ENCODE data around the gene SIK3.

DNA sequence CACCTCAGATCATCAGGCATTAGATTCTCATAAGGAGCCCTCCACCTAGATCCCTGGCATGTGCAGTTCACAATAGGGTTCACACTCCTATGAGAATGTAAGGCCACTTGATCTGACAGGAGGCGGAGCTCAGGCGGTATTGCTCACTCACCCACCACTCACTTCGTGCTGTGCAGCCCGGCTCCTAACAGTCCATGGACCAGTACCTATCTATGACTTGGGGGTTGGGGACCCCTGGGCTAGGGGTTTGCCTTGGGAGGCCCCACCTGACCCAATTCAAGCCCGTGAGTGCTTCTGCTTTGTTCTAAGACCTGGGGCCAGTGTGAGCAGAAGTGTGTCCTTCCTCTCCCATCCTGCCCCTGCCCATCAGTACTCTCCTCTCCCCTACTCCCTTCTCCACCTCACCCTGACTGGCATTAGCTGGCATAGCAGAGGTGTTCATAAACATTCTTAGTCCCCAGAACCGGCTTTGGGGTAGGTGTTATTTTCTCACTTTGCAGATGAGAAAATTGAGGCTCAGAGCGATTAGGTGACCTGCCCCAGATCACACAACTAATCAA, 266.4 kb downstream of the SIK3 start:
- TF ChIP-seq, protein P1, sequence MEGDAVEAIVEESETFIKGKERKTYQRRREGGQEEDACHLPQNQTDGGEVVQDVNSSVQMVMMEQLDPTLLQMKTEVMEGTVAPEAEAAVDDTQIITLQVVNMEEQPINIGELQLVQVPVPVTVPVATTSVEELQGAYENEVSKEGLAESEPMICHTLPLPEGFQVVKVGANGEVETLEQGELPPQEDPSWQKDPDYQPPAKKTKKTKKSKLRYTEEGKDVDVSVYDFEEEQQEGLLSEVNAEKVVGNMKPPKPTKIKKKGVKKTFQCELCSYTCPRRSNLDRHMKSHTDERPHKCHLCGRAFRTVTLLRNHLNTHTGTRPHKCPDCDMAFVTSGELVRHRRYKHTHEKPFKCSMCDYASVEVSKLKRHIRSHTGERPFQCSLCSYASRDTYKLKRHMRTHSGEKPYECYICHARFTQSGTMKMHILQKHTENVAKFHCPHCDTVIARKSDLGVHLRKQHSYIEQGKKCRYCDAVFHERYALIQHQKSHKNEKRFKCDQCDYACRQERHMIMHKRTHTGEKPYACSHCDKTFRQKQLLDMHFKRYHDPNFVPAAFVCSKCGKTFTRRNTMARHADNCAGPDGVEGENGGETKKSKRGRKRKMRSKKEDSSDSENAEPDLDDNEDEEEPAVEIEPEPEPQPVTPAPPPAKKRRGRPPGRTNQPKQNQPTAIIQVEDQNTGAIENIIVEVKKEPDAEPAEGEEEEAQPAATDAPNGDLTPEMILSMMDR (IDR thresholded peaks at IDR 0.05; ENCODE audit: borderline replicate concordance, extremely low read depth, low read length, poor library complexity, severe bottlenecking): no peak
- TF ChIP-seq EZH2 (IDR thresholded peaks at IDR 0.05; ENCODE audit: borderline replicate concordance, low read depth, low read length, severe bottlenecking): no peak
